Psoas muscle (tissue), 8 donors: ENCODE results near the gene ROBO2. TPM values are rescaled to one million over a fixed set of nuclear protein-coding genes. Genes with fewer than 3 reads are reported as not detected.

Source experiments
- ATAC-seq, 4 donors: fragments of 200-7000 bp; cut with Tn5 transposase; one replicate each; pipeline ENCODE4 v1.9.1; 2020; ENCODE audit warnings: moderate library complexity in 3 of 4, mild to moderate bottlenecking in 2 of 4
- DNase-seq, 2 donors: peaks; one replicate each; pipeline ENCODE4 v3.0.0-alpha.2; 2020
- H3K27ac ChIP-seq: fragments of 200-600 bp; one replicate; pipeline ENCODE4 v1.8.0; 2022
- H3K27me3 ChIP-seq, 3 donors: fragments of 200-600 bp in 1 of 3; one replicate each; pipeline versions ENCODE4 v1.6.1 to v1.8.0; 2013 to 2022; ENCODE audit warnings: low read length in 2 of 3, mild to moderate bottlenecking in 2 of 3, moderate library complexity in 1 of 3; ENCODE audit not compliant: insufficient read depth in 3 of 3
- H3K36me3 ChIP-seq, 2 donors: fragments of 200-600 bp in 1 of 2; one replicate each; pipeline versions ENCODE4 v1.6.1 to v1.8.0; 2013 to 2022; ENCODE audit warnings: low read depth in 1 of 2, mild to moderate bottlenecking in 1 of 2, moderate library complexity in 1 of 2; ENCODE audit not compliant: insufficient read depth in 1 of 2
- H3K4me1 ChIP-seq: fragments of 200-600 bp; one replicate; pipeline ENCODE4 v1.8.0; 2022
- H3K4me3 ChIP-seq: fragments of 200-600 bp; one replicate; pipeline ENCODE4 v1.8.0; 2022; ENCODE audit warnings: mild to moderate bottlenecking
- H3K9me3 ChIP-seq: fragments of 200-600 bp; one replicate; pipeline ENCODE4 v1.8.0; 2022
- CTCF ChIP-seq: fragments of 200-600 bp; IDR thresholded peaks from one replicate; pipeline ENCODE4 v1.8.0; 2022; ENCODE audit warnings: antibody characterized with exemption
- WGBS, 3 donors: extraction: QIAGEN DNeasy Blood & Tissue Kit; methylation state at CpG; one replicate each; pipeline versions ENCODE4 v1.1.6 to v1.1.7; 2013; 5-methylcytosine and 5-hydroxymethylcytosine counted together
- intact Hi-C, 2 donors: fragments of 100-400 bp; cut with DNase I; formaldehyde crosslinking; loops; one replicate each; pipeline versions ENCODE4 v1.11.0 to v1.14.2; 2022
- polyA plus RNA-seq, 3 donors: library from polyadenylated mRNA; stranded (reverse); fragments of 200-250 nt; gene quantifications; one replicate each; pipeline ENCODE4 v1.2.3, GENCODE V29; 2013
- total RNA-seq, 4 donors: library from RNA; stranded (reverse); fragmentation: NEBNext Ultra II Directional in 2 of 4; extraction: Animal tissue kit (Norgen Biotek cat#: 25700) in 2 of 4; gene quantifications; one replicate each; pipeline versions ENCODE4 v1.2.1 to v1.2.4, GENCODE V29; 2021 to 2023
- donor health status: healthy with polysubstance abuse.
- donor health status: DM: no; HTN: no; CAD: no; lungs with moderate emphysema.
- donor health status: Bipolar disorder and iron deficiency.
- donor health status: healthy.
- donor health status: DM: yes; HTN: yes; CAD: no.
- donor health status: DM: no; HTN: no; CAD: no.
- donor health status: DM: no; HTN: no; CAD: no.
- donor health status: DM: yes; HTN: yes; CAD: no.

Gene ROBO2
- total and polyA plus RNA-seq, 7 donors = 0.03 to 0.39 (median 0.09) TPM; not detected in 1

- Histone ChIP-seq H3K4me3 (no peak overlapping the region), H3K9me3 (no peaks in the 10 kb centered on the region), H3K4me1 (no peaks in the 10 kb centered on the region), H3K27me3 (no peaks in the 10 kb centered on the region), H3K36me3 (no peaks in the 10 kb centered on the region), H3K27ac (no peak overlapping the region)
- DNase-seq (no peak), ATAC-seq (no peak)
- WGBS, 3 donors = 80 to 88% (median 81%) methylated on average over 12 of the region's 12 CpGs
- no peak for TF ChIP-seq CTCF
- intact Hi-C loops = no loop called here
These were observed 156.1 kb downstream of the ROBO2 start for GRCh38 chr3:77195766-77196545.

DNA sequence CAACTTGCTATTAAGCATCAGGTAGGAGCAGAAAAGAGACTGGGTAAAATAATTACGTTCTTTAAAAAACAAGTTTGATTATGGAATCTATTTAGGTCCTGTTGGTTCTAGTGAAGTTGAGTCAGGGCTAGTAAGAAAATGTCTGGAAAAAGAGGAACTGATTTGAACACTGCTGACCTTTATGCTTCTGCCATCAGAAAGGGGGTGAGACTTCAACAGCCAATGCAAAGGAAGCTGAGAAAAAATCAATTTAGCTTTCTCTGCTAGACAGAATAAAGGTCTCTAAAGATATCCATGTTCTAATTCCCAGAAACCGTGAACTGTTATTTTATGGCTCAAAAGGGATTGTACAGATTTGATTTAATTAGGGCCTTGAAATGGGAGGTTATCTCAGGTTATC, 157.5 kb downstream of the ROBO2 start:
- 72 to 82% (median 81%) methylated on average over 2 of the region's 2 CpGs for WGBS, 3 donors

GRCh38 chr3:77203851-77204250, 164.0 kb downstream of the ROBO2 start:
- DNase-seq (no peak), ATAC-seq (no peak)
- intact Hi-C loops = no loop called here
- Histone ChIP-seq H3K4me3 (no peak overlapping the region), H3K9me3 (no peaks in the 10 kb centered on the region), H3K4me1 (no peaks in the 10 kb centered on the region), H3K27ac (no peak overlapping the region), H3K36me3 (no peaks in the 10 kb centered on the region), H3K27me3 (no peaks in the 10 kb centered on the region)
- TF ChIP-seq CTCF = no peak

More for the DNA sequence above, 157.5 kb downstream of the ROBO2 start:
- Histone ChIP-seq H3K27me3 (no peaks in the 10 kb centered on the region), H3K4me1 (no peaks in the 10 kb centered on the region), H3K36me3 (no peaks in the 10 kb centered on the region), H3K4me3 (no peak overlapping the region), H3K9me3 (no peaks in the 10 kb centered on the region), H3K27ac (no peak overlapping the region)
- ATAC-seq (no peak), DNase-seq (no peak)
- intact Hi-C loops = no loop called here
- no peak for TF ChIP-seq CTCF

GRCh38 chr3:77204788-77205187, 164.9 kb downstream of the ROBO2 start:
- DNase-seq (no peak), ATAC-seq (no peak)
- WGBS, 3 donors = 70 to 80% (median 74%) methylated on average over 11 of the region's 11 CpGs
- Histone ChIP-seq H3K4me1 (no peaks in the 10 kb centered on the region), H3K36me3 (no peaks in the 10 kb centered on the region), H3K9me3 (no peaks in the 10 kb centered on the region), H3K27me3 (no peaks in the 10 kb centered on the region), H3K4me3 (no peak overlapping the region), H3K27ac (no peak overlapping the region)
- no peak for TF ChIP-seq CTCF
- intact Hi-C loops = no loop called here

DNA sequence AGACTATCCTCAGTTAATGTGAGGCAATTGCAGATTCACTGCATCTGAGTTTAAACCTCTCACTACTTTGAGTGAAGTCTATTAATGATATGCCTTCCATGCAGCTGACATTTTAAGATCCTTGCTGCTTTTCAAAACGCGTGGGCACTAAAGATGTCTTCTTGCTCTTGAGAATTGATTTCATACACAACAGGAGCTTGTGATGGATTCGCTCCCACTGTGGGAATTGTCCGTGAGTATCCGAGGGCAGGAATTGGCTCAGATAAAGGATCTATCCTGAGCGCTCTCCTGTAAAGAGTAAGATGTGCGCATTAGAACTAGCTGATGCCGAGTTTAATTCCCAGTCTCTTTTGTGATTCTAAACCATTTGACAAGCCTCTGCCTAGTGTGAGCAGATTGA, 167.9 kb downstream of the ROBO2 start:
- Histone ChIP-seq H3K36me3 (no peaks in the 10 kb centered on the region), H3K4me3 (no peak overlapping the region), H3K27ac (no peak overlapping the region), H3K4me1 (no peaks in the 10 kb centered on the region), H3K27me3 (no peaks in the 10 kb centered on the region), H3K9me3 (no peaks in the 10 kb centered on the region)
- TF ChIP-seq CTCF = no peak
- intact Hi-C loops = no loop called here
- ATAC-seq (no peak), DNase-seq (no peak)
- WGBS, 3 donors = 78 to 82% (median 79%) methylated on average over 8 of the region's 8 CpGs
